ENCODE data around the gene MIS18BP1. TPM values are rescaled to one million over a fixed set of nuclear protein-coding genes. Genes with fewer than 3 reads are reported as not detected.

MIS18BP1 gene
- total RNA-seq, 1 experiment from 2014 or later = 38.4 TPM

GRCh38 chr14:45181329-45181728, 71.7 kb downstream of the MIS18BP1 start:
- Mint-ChIP-seq H3K4me3 (ENCODE audit: unreplicated experiment) (no peak overlapping the region), H3K9me3 (ENCODE audit: unreplicated experiment) (no peaks in the 10 kb centered on the region), H3K4me1 (ENCODE audit: low read depth, unreplicated experiment) (no peaks in the 10 kb centered on the region), H3K27ac (ENCODE audit: unreplicated experiment) (no peak overlapping the region), H3K36me3 (ENCODE audit: insufficient read depth, unreplicated experiment) (no peaks in the 10 kb centered on the region), H3K27me3 (ENCODE audit: insufficient read depth, unreplicated experiment) (no peaks in the 10 kb centered on the region)
- no peaks in the 10 kb centered on the region for H3K36me3 ChIP-seq (ENCODE audit: control insufficient read depth, insufficient read depth, low read length)
- no TSS peak for BruUV-seq (replicated peaks)
- DNase-seq = no peak
- no peaks in the 10 kb centered on the region for H3K4me1 ChIP-seq
- no peak for TF ChIP-seq CTCF (IDR thresholded peaks at IDR 0.05; ENCODE audit: insufficient read depth in 1 of 2, low read depth in 1 of 2, low read length in 1 of 2, severe bottlenecking in 1 of 2, unreplicated experiment in 1 of 2)
- no peak overlapping the region for H3K4me3 ChIP-seq (ENCODE audit: low read depth, low read length)
- H3K27me3 ChIP-seq (replicated peaks; ENCODE audit: control insufficient read depth, insufficient read depth, low read length) = no peaks in the 10 kb centered on the region
- ChIA-PET CTCF (no interaction called here), POLR2A (no interaction called here)
- no peaks in the 10 kb centered on the region for H3K9me3 ChIP-seq
- intact Hi-C loops (cut with micrococcal nuclease; ENCODE audit: unreplicated experiment) = no loop called here

- H3K4me1 ChIP-seq = no peaks in the 10 kb centered on the region
- Mint-ChIP-seq H3K36me3 (ENCODE audit: insufficient read depth, unreplicated experiment) (no peaks in the 10 kb centered on the region), H3K27me3 (ENCODE audit: insufficient read depth, unreplicated experiment) (no peaks in the 10 kb centered on the region), H3K27ac (ENCODE audit: unreplicated experiment) (no peak overlapping the region), H3K9me3 (ENCODE audit: unreplicated experiment) (no peaks in the 10 kb centered on the region), H3K4me3 (ENCODE audit: unreplicated experiment) (no peak overlapping the region), H3K4me1 (ENCODE audit: low read depth, unreplicated experiment) (no peaks in the 10 kb centered on the region)
- no TSS peak for BruUV-seq (replicated peaks)
- ChIA-PET POLR2A (no interaction called here), CTCF (no interaction called here)
- H3K36me3 ChIP-seq (ENCODE audit: control insufficient read depth, insufficient read depth, low read length) = no peaks in the 10 kb centered on the region
- no peak for DNase-seq
- H3K4me3 ChIP-seq (ENCODE audit: low read depth, low read length) = no peak overlapping the region
- TF ChIP-seq CTCF (IDR thresholded peaks at IDR 0.05; ENCODE audit: insufficient read depth in 1 of 2, low read depth in 1 of 2, low read length in 1 of 2, severe bottlenecking in 1 of 2, unreplicated experiment in 1 of 2) = no peak
- H3K27me3 ChIP-seq (replicated peaks; ENCODE audit: control insufficient read depth, insufficient read depth, low read length) = no peaks in the 10 kb centered on the region
- intact Hi-C loops (cut with micrococcal nuclease; ENCODE audit: unreplicated experiment) = no loop called here
- H3K9me3 ChIP-seq = no peaks in the 10 kb centered on the region
These were observed 75.9 kb downstream of the MIS18BP1 start for GRCh38 chr14:45177076-45177475.

GRCh38 chr14:45169906-45170305, 83.1 kb downstream of the MIS18BP1 start:
- BruUV-seq (replicated peaks) = no TSS peak
- CTCF ChIA-PET = interaction anchor here (0.6 kb wide), 1 partner anchor 37 kb away, joined by 5 read pairs; no protein-coding TSS in a partner anchor
- no peaks in the 10 kb centered on the region for H3K9me3 Mint-ChIP-seq (ENCODE audit: unreplicated experiment)
- no peak for TF ChIP-seq CTCF (IDR thresholded peaks at IDR 0.05; ENCODE audit: insufficient read depth in 1 of 2, low read depth in 1 of 2, low read length in 1 of 2, severe bottlenecking in 1 of 2, unreplicated experiment in 1 of 2)
- no peak overlapping the region for H3K4me3 Mint-ChIP-seq (ENCODE audit: unreplicated experiment)
- no peaks in the 10 kb centered on the region for H3K36me3 ChIP-seq (ENCODE audit: control insufficient read depth, insufficient read depth, low read length)
- peaks cover 6% of the 10 kb centered on the region for H3K36me3 Mint-ChIP-seq (ENCODE audit: insufficient read depth, unreplicated experiment)
- POLR2A ChIA-PET = no interaction called here
- intact Hi-C loops (cut with micrococcal nuclease; ENCODE audit: unreplicated experiment) = no loop called here
- H3K4me3 ChIP-seq (ENCODE audit: low read depth, low read length) = no peak overlapping the region
- H3K9me3 ChIP-seq = no peaks in the 10 kb centered on the region
- DNase-seq = no peak
- no peak overlapping the region for H3K27ac Mint-ChIP-seq (ENCODE audit: unreplicated experiment)
- H3K27me3 ChIP-seq (replicated peaks; ENCODE audit: control insufficient read depth, insufficient read depth, low read length) = no peaks in the 10 kb centered on the region
- no peaks in the 10 kb centered on the region for H3K4me1 Mint-ChIP-seq (ENCODE audit: low read depth, unreplicated experiment)
- H3K27me3 Mint-ChIP-seq (ENCODE audit: insufficient read depth, unreplicated experiment) = no peaks in the 10 kb centered on the region
- no peaks in the 10 kb centered on the region for H3K4me1 ChIP-seq
